Measurements from ENCODE around the gene CTBP2.

The CTBP2 gene

GRCh38 chr10:125016611-125017202 is 143.7 kb downstream of the CTBP2 start:
- DNase-seq: no peak

GRCh38 chr10:125016123-125016522 is 144.2 kb downstream of the CTBP2 start:
- DNase-seq: no peak

DNA sequence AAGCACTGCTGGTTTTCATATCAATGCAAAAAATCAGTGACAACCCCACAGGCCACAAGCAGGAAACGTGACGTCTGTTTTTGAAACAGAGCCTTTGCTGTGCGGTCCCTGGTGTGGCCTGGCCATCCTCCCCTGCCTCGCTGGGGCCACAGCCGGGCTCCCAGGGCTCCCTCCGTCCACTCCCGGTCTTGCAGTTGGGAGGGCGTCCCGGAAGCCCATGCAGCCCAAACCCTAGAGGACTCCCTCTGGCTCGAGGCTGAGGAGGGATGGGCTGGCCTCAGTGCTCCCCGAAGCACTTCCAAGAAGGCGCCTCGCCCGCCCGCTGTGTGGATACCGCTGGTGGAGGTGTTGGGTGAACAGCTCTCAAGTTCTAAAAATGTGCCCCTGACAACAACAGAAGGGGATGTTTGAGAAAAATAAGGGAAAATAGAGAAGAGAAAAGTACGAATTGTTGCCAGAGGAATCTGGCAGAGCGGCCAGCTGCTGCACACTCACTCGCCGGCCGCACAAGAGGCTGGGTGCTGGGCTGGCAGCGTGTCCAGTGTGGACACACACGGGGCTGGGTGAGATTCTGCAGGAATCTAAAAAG is 144.9 kb downstream of the CTBP2 start:
- DNase-seq: no peak

GRCh38 chr10:125014836-125015355 is 145.5 kb downstream of the CTBP2 start:
- no peak for DNase-seq

DNA sequence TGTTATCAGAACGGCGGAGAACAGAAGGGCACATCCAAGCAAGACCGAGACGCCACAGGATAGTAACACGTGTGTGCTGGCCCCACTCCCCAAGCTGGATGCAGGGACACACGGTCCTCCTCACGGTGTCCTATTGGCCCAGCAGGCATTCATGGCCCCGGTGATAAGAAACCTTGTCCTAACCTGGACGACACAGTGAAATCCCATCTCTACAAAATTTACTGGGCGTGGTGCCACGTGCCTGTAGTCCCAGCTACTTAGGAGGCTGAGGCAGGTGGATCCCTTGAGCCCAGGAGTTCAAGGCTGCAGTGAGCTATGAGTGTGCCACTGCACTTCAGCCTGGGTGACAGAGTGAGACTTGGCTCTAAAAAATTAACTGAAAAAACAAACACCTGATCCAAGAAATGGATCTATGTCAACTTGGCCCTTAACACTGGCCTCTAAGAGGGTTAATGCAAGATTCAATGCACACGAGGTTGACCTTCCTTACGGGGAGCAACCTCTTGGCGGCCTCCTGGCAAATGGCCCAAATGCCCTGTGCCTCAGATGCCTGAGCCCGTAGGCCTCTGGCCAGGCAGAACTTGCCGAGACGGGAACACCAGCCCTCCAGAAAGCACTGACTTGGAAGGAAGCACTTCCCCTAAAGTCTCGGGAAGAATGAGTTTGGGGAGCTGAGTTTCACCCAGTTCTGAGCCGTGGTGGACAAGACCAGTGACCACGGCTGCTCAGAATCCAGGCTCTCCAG is 146.1 kb downstream of the CTBP2 start:
- no peak for DNase-seq

- DNase-seq: no peak
Observed at GRCh38 chr10:125013529-125013872, 146.9 kb downstream of the CTBP2 start.

- DNase-seq: no peak
Observed at GRCh38 chr10:125012851-125013528, 147.4 kb downstream of the CTBP2 start.

GRCh38 chr10:125011926-125012705 is 148.2 kb downstream of the CTBP2 start:
- no peak for DNase-seq

GRCh38 chr10:125011171-125011925 is 149.0 kb downstream of the CTBP2 start:
- no peak for DNase-seq

- DNase-seq: no peak
Observed at GRCh38 chr10:125010362-125010761, 150.0 kb downstream of the CTBP2 start.

DNA sequence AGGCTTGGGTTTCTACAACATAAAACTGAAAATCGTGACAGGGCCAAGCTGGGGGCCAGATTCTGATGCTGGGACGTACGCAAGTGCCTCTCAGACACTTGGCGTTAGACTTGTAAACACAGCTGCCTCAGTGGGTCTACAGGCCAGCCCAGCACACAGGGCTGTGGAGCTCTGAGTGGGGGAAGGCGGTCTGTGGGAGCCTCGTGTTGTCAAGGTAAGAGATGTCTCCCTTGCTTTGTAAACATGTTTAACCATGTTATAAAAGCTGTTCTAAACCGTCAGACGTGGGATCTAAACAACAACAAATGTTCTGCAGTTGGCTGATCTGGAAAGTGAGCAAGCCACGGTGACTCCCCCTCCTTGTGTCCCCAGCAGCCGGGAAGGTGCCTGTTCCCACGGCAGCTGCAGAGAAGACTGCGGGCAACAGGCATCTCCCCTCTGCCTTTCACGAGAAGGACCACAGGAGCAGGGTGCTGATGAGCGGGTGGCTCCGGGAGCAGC is 150.7 kb downstream of the CTBP2 start:
- no peak for DNase-seq

- no peak for DNase-seq
Observed at GRCh38 chr10:125008689-125009638, 151.4 kb downstream of the CTBP2 start.

DNA sequence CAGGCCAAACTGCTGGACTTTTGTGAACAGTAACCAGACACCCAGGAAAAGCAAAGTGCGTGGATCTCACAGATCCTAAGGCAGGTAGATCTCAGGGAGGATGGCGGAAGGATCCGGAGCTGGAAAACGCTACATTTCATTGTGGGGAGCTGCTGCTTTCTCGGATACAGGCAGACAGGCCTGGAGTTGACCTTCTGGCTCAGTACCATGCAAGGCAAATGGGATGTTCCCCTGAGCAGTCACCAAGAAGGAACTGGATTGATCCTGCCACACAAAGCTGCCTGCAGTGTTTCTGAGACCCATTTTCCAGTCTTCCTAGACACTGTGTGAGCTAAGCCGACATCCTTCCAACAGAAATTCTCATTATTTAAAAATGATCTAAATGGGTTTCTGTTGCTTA is 152.9 kb downstream of the CTBP2 start:
- DNase-seq: no peak

GRCh38 chr10:125006921-125007426 is 153.4 kb downstream of the CTBP2 start:
- DNase-seq: no peak

DNA sequence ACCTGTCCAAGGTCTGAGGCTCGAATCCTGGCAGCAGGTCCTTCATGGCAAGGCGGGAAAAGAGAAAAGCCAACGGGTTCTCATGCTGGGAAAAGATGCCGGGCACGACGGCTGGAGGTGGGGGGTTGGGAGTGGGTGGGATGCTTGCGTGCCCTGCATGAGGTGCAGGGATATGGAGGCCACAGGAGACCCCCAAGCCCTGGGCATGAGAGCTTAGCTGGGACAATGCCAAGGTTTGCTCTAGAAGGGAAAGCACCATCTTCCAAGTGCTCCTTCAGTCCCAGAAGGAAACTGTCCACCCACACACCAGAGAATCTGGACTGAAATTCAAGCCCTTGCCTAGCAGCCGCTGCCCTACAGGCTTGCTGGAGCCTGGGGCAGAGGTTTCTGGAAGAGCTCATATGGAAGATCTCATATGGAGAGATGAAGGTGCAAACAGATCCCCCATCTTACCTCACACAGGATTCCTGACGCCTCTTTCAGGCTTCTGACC is 154.1 kb downstream of the CTBP2 start:
- DNase-seq: no peak

- DNase-seq: no peak
Observed at GRCh38 chr10:125005312-125006187, 154.8 kb downstream of the CTBP2 start.

DNA sequence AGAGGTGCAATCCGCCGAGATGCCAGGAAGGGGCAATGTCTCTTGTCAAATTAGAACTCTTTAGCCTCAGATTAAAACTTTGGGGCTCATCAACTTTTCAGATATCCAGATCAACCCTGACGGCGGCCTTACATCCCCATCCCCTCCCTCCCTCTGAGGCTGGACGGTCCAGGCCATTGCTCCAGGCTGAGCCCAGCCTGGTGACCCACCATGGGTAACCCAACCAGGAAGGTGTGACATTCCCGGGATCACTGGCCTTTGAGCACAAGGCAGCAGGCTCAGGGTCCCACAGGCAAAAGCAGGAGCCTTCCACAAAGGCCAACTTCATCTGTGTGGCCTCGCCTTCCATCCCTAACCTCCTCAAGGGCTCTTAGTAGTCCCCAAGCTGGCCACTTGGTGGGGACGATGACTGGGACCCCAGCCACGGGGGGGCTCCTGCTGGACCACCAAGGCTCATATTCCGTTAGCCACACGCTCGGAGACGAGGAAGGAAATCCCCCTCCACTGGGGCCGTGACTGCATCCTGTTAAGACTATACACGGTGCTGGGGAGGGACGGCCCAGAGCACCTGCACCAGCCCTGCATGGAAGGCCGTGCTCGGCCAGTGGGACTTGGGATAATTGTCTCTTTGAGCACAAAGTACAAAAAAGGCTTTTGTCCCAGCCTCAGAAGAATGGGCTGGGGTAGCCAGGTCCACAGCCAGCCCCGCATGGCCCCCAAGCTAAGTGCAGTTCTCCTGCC is 155.6 kb downstream of the CTBP2 start:
- no peak for DNase-seq

DNA sequence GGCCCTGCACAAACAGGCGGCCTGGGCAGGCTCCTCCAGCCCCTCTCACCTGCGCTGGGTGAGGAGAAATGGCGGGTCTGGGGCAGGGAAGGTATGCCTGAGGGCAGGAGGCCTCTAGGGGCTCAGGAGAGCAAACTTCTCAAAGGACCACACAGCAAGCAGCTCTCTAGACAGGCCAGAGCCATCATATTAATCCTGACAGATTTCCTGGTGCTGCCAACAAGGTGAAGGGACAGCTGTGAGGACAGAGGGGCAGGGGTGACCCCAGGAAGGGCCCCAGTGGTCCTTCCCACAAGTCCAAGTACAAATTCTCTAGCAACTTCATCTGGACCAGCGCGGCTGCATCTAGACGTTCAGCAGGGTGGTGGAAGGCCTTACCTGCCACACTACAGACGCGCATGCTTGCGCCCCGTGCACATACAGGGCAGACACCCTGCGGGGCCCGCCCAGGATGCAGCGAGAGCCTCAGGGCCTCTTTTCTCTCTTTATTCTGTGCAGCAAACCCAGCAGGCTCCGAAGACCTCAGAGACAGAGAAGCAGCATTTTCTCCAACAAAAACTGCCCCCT is 156.4 kb downstream of the CTBP2 start:
- DNase-seq: no peak

Data from activated CD4-positive, alpha-beta T cell treated with anti-CD3 and anti-CD28 coated beads for 48 hours (primary cell).